Lower lobe of right lung (tissue), 2 donors: ENCODE data around the gene RAB8A. TPM values are rescaled to one million over a fixed set of nuclear protein-coding genes. Genes with fewer than 3 reads are reported as not detected.
"Not testable (repeated sequence)": the region's sequence is repeated elsewhere in the genome, so short reads cannot be mapped to it uniquely, and the experiment has no call there.

Source experiments
- ATAC-seq, 2 donors: fragments of 200-7000 bp; cut with Tn5 transposase; one replicate each; pipeline ENCODE4 v1.9.1; 2020 to 2022; ENCODE audit warnings: mild to moderate bottlenecking in 2 of 2, moderate library complexity in 2 of 2
- DNase-seq: peaks from one replicate; pipeline ENCODE4 v3.0.0-alpha.2; 2020
- H3K27ac ChIP-seq: fragments of 200-600 bp; one replicate; pipeline ENCODE4 v1.8.0; 2022
- H3K27me3 ChIP-seq: fragments of 200-600 bp; one replicate; pipeline ENCODE4 v1.8.0; 2022; ENCODE audit warnings: low read depth
- H3K36me3 ChIP-seq: fragments of 200-600 bp; one replicate; pipeline ENCODE4 v1.8.0; 2022; ENCODE audit warnings: mild to moderate bottlenecking
- H3K4me1 ChIP-seq: fragments of 200-600 bp; one replicate; pipeline ENCODE4 v1.8.0; 2022
- H3K4me3 ChIP-seq: fragments of 200-600 bp; one replicate; pipeline ENCODE4 v1.8.0; 2022; ENCODE audit warnings: mild to moderate bottlenecking
- H3K9me3 ChIP-seq: fragments of 200-600 bp; one replicate; pipeline ENCODE4 v1.8.0; 2022
- CTCF ChIP-seq: fragments of 200-600 bp; IDR thresholded peaks from one replicate; pipeline ENCODE4 v1.8.0; 2022; ENCODE audit warnings: antibody characterized with exemption, mild to moderate bottlenecking
- intact Hi-C: fragments of 100-400 bp; cut with DNase I; formaldehyde crosslinking; loops from one replicate; pipeline ENCODE4 v1.11.0; 2022
- total RNA-seq: library from RNA; stranded (reverse); fragmentation: NEBNext Ultra II Directional; extraction: Animal tissue kit (Norgen Biotek cat#: 25700); gene quantifications from one replicate; pipeline ENCODE4 v1.2.1, GENCODE V29; 2021
- donor health status: DM: no; HTN: yes; CAD: no; lungs with severe emphysema.

Gene RAB8A
- total RNA-seq, 1 donor from 2014 or later, result 110 TPM

- intact Hi-C loops, result no loop called here
- H3K4me3 ChIP-seq, result no peak overlapping the region
- peaks cover 81% of the 10 kb centered on the region for H3K4me1 ChIP-seq
- H3K36me3 ChIP-seq, result peaks cover 49% of the 10 kb centered on the region
- H3K9me3 ChIP-seq, result no peaks in the 10 kb centered on the region
- TF ChIP-seq CTCF, result no peak
- no peak for ATAC-seq
- no peak overlapping the region for H3K27ac ChIP-seq
- no peak for DNase-seq
- H3K27me3 ChIP-seq, result no peaks in the 10 kb centered on the region
Measured at GRCh38 chr19:16115301-16116039, 3.8 kb downstream of the RAB8A start.

GRCh38 chr19:16116067-16116466, 4.4 kb downstream of the RAB8A start:
- no peaks in the 10 kb centered on the region for H3K27me3 ChIP-seq
- H3K36me3 ChIP-seq, result peaks cover 55% of the 10 kb centered on the region

GRCh38 chr19:16117594-16118033, 5.9 kb downstream of the RAB8A start:
- no peaks in the 10 kb centered on the region for H3K27me3 ChIP-seq
- intact Hi-C loops, result no loop called here
- DNase-seq, result no peak
- peak overlapping the region; percentile 69 for H3K27ac ChIP-seq
- no peak for TF ChIP-seq CTCF
- no peak for ATAC-seq
- H3K36me3 ChIP-seq, result peaks cover 71% of the 10 kb centered on the region
- H3K9me3 ChIP-seq, result no peaks in the 10 kb centered on the region
- H3K4me3 ChIP-seq, result no peak overlapping the region
- H3K4me1 ChIP-seq, result peaks cover 69% of the 10 kb centered on the region

More at GRCh38 chr19:16116067-16116466, 4.4 kb downstream of the RAB8A start:
- no peak for DNase-seq
- no peak overlapping the region for H3K4me3 ChIP-seq
- ATAC-seq, result no peak
- H3K27ac ChIP-seq, result no peak overlapping the region
- intact Hi-C loops, result no loop called here
- peaks cover 75% of the 10 kb centered on the region for H3K4me1 ChIP-seq
- no peak for TF ChIP-seq CTCF
- no peaks in the 10 kb centered on the region for H3K9me3 ChIP-seq

GRCh38 chr19:16118489-16119033, 6.9 kb downstream of the RAB8A start:
- peaks cover 80% of the 10 kb centered on the region for H3K36me3 ChIP-seq
- H3K4me1 ChIP-seq, result peaks cover 60% of the 10 kb centered on the region
- H3K9me3 ChIP-seq, result no peaks in the 10 kb centered on the region
- no peak overlapping the region for H3K4me3 ChIP-seq
- H3K27me3 ChIP-seq, result no peaks in the 10 kb centered on the region
- no peak for TF ChIP-seq CTCF
- H3K27ac ChIP-seq, result peak overlapping the region; percentile 69
- intact Hi-C loops, result no loop called here
- ATAC-seq (peak; percentile 67 to 83), DNase-seq (peak; percentile 76)

GRCh38 chr19:16119075-16119857, 7.6 kb downstream of the RAB8A start:
- Histone ChIP-seq H3K36me3 (peaks cover 87% of the 10 kb centered on the region), H3K4me1 (peaks cover 52% of the 10 kb centered on the region), H3K27ac (peak overlapping the region; percentile 69)
- DNase-seq, intact Hi-C loops, H3K27me3 ChIP-seq, H3K4me3 ChIP-seq, H3K9me3 ChIP-seq: not testable (repeated sequence)
- peak; percentile 45 to 58 for ATAC-seq
